ENCODE data around the gene XYLT1. TPM values are rescaled to one million over a fixed set of nuclear protein-coding genes. Genes with fewer than 3 reads are reported as not detected.

The XYLT1 gene
- total RNA-seq, 1 experiment from 2014 or later = 7.5 TPM

GRCh38 chr16:17287166-17287800 is 183.5 kb downstream of the XYLT1 start:
- no peak for TF ChIP-seq CTCF (IDR thresholded peaks at IDR 0.05; ENCODE audit: unreplicated experiment)
- Mint-ChIP-seq H3K36me3 (ENCODE audit: insufficient read depth, unreplicated experiment) (peaks cover 5% of the 10 kb centered on the region), H3K27me3 (ENCODE audit: unreplicated experiment) (no peaks in the 10 kb centered on the region), H3K27ac (ENCODE audit: unreplicated experiment) (no peak overlapping the region), H3K9me3 (ENCODE audit: low read depth, unreplicated experiment) (no peaks in the 10 kb centered on the region), H3K4me3 (ENCODE audit: low read depth, unreplicated experiment) (no peak overlapping the region), H3K4me1 (ENCODE audit: low read depth, unreplicated experiment) (no peaks in the 10 kb centered on the region)
- CTCF ChIA-PET = interaction anchor here (1.5 kb wide), 1 partner anchor 12 kb away, joined by 8 read pairs; no protein-coding TSS in a partner anchor
- BruUV-seq (replicated peaks) = no TSS peak
- DNase-seq = no peak
- intact Hi-C loops (cut with micrococcal nuclease; ENCODE audit: unreplicated experiment) = no loop called here

- intact Hi-C loops (cut with micrococcal nuclease; ENCODE audit: unreplicated experiment) = no loop called here
- Mint-ChIP-seq H3K9me3 (ENCODE audit: low read depth, unreplicated experiment) (no peaks in the 10 kb centered on the region), H3K27me3 (ENCODE audit: unreplicated experiment) (no peaks in the 10 kb centered on the region), H3K36me3 (ENCODE audit: insufficient read depth, unreplicated experiment) (peaks cover 5% of the 10 kb centered on the region), H3K4me1 (ENCODE audit: low read depth, unreplicated experiment) (no peaks in the 10 kb centered on the region), H3K4me3 (ENCODE audit: low read depth, unreplicated experiment) (no peak overlapping the region), H3K27ac (ENCODE audit: unreplicated experiment) (no peak overlapping the region)
- no TSS peak for BruUV-seq (replicated peaks)
- CTCF ChIA-PET = interaction anchor here (1.5 kb wide), 1 partner anchor 11 kb away, joined by 8 read pairs; no protein-coding TSS in a partner anchor
- DNase-seq = no peak
- no peak for TF ChIP-seq CTCF (IDR thresholded peaks at IDR 0.05; ENCODE audit: unreplicated experiment)
Measured at GRCh38 chr16:17286443-17286842, 184.3 kb downstream of the XYLT1 start.

- CTCF ChIA-PET = interaction anchor here (0.6 to 1.8 kb wide), 3 partner anchors 8 to 185 kb away, joined by 3 to 4 read pairs (median 3); no protein-coding TSS in a partner anchor
- intact Hi-C loops (cut with micrococcal nuclease; ENCODE audit: unreplicated experiment) = no loop called here
- peaks cover 10% of the 10 kb centered on the region for H3K4me1 Mint-ChIP-seq (ENCODE audit: low read depth, unreplicated experiment)
- H3K9me3 Mint-ChIP-seq (ENCODE audit: low read depth, unreplicated experiment) = no peaks in the 10 kb centered on the region
- DNase-seq = no peak
- no peak for TF ChIP-seq CTCF (IDR thresholded peaks at IDR 0.05; ENCODE audit: unreplicated experiment)
- H3K36me3 Mint-ChIP-seq (ENCODE audit: insufficient read depth, unreplicated experiment) = peaks cover 5% of the 10 kb centered on the region
- no TSS peak for BruUV-seq (replicated peaks)
- no peak overlapping the region for H3K27ac Mint-ChIP-seq (ENCODE audit: unreplicated experiment)
- no peaks in the 10 kb centered on the region for H3K27me3 Mint-ChIP-seq (ENCODE audit: unreplicated experiment)
- no peak overlapping the region for H3K4me3 Mint-ChIP-seq (ENCODE audit: low read depth, unreplicated experiment)
Measured at GRCh38 chr16:17283016-17283415, 187.7 kb downstream of the XYLT1 start.

GRCh38 chr16:17282247-17282646 is 188.5 kb downstream of the XYLT1 start:
- H3K9me3 Mint-ChIP-seq (ENCODE audit: low read depth, unreplicated experiment) = no peaks in the 10 kb centered on the region
- intact Hi-C loops (cut with micrococcal nuclease; ENCODE audit: unreplicated experiment) = no loop called here
- peaks cover 3% of the 10 kb centered on the region for H3K36me3 Mint-ChIP-seq (ENCODE audit: insufficient read depth, unreplicated experiment)
- H3K4me1 Mint-ChIP-seq (ENCODE audit: low read depth, unreplicated experiment) = peaks cover 14% of the 10 kb centered on the region
- no peak overlapping the region for H3K4me3 Mint-ChIP-seq (ENCODE audit: low read depth, unreplicated experiment)
- no peak for DNase-seq
- no TSS peak for BruUV-seq (replicated peaks)
- TF ChIP-seq CTCF (IDR thresholded peaks at IDR 0.05; ENCODE audit: unreplicated experiment) = no peak
- CTCF ChIA-PET = interaction anchor here (0.7 to 1.2 kb wide), 2 partner anchors 55 to 185 kb away, joined by 3 to 5 read pairs; no protein-coding TSS in a partner anchor
- no peaks in the 10 kb centered on the region for H3K27me3 Mint-ChIP-seq (ENCODE audit: unreplicated experiment)
- no peak overlapping the region for H3K27ac Mint-ChIP-seq (ENCODE audit: unreplicated experiment)
